Vagina (tissue), 2 donors: ENCODE data around the gene INTS6. TPM values are rescaled to one million over a fixed set of nuclear protein-coding genes. Genes with fewer than 3 reads are reported as not detected.

Experiments used
- DNase-seq, 2 donors: peaks; one replicate each; pipeline ENCODE4 v3.0.0-alpha.2; 2017; ENCODE audit errors: extremely low spot score in 2 of 2
- H3K27ac ChIP-seq: fragments of 200-600 bp; sonication (generic); one replicate; pipeline ENCODE4 v1.5.1; 2019
- H3K27me3 ChIP-seq: fragments of 200-600 bp; sonication (generic); one replicate; pipeline ENCODE4 v1.5.1; 2019
- H3K36me3 ChIP-seq, 2 donors: fragments of 200-600 bp; sonication (generic); one replicate each; pipeline ENCODE4 v1.5.1; 2017 to 2019
- H3K4me1 ChIP-seq: fragments of 200-600 bp; sonication (generic); one replicate; pipeline ENCODE4 v1.5.1; 2019
- H3K4me3 ChIP-seq, 2 donors: fragments of 200-600 bp; sonication (generic); 1 replicate in 1 of 2; 2 replicates in 1 of 2; pipeline ENCODE4 v1.5.1; 2016 to 2019
- H3K9me3 ChIP-seq: fragments of 200-600 bp; sonication (generic); one replicate; pipeline ENCODE4 v1.5.1; 2019
- POLR2A ChIP-seq, 2 donors: fragments of 450-650 bp; IDR thresholded peaks; one replicate each; pipeline ENCODE4 v1.6.1; 2017; ENCODE audit warnings: antibody characterized with exemption in 2 of 2, mild to moderate bottlenecking in 2 of 2, moderate library complexity in 2 of 2
- POLR2AphosphoS5 ChIP-seq, 2 donors: sonication (generic); formaldehyde crosslinking; IDR thresholded peaks; one replicate each; pipeline ENCODE4 v1.9.0; 2017; ENCODE audit warnings: antibody characterized with exemption in 2 of 2, mild to moderate bottlenecking in 2 of 2, low read depth in 1 of 2; ENCODE audit not compliant: insufficient read depth in 1 of 2
- intact Hi-C: fragments of 100-400 bp; cut with DNase I; formaldehyde crosslinking; loops from one replicate; pipeline ENCODE4 v1.15.1; 2023
- total RNA-seq: library from RNA; depleted of rRNA; stranded (reverse); fragments of >200 nt; gene quantifications from one replicate; pipeline ENCODE4 v1.2.3, GENCODE V29; 2016
- TF ChIP-seq, protein P1 (sequence below), 3 experiments: fragments of 450-650 bp in 2 of 3; fragments of 200-600 bp in 1 of 3; sonication (generic) in 1 of 3; IDR thresholded peaks; one replicate each; pipeline ENCODE4 v1.5.1; 2017 to 2019; ENCODE audit warnings: antibody characterized with exemption in 3 of 3, mild to moderate bottlenecking in 2 of 3, moderate library complexity in 2 of 3

The INTS6 gene
- total RNA-seq, 1 donor from 2014 or later = 56.2 TPM

DNA sequence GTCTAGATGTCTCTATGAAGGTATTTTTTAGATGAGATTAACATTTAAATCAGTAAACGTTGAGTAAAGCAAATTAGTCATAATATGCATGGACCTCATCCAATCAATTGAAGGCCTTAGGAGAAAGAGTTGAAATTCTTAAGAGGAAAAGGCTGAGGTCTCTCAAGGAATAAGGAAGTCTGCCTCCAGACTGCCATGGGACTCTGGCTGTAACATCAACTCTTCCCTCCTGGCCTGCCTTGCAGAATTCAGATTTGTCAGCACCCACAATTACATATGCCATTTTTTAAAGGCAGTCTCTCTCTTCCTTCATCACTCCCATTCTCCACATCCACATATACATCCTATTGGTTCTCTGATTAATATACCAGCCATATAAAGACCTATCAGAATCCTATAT, 28.8 kb upstream of the INTS6 start:
- DNase-seq = no peak
- Histone ChIP-seq H3K9me3 (no peaks in the 10 kb centered on the region), H3K27me3 (no peaks in the 10 kb centered on the region), H3K27ac (no peak overlapping the region), H3K4me1 (no peaks in the 10 kb centered on the region), H3K36me3 (no peaks in the 10 kb centered on the region), H3K4me3 (no peak overlapping the region)
- intact Hi-C loops = no loop called here
- no peak for TF ChIP-seq POLR2A (IDR thresholded peaks at IDR 0.05)
- TF ChIP-seq, protein P1, sequence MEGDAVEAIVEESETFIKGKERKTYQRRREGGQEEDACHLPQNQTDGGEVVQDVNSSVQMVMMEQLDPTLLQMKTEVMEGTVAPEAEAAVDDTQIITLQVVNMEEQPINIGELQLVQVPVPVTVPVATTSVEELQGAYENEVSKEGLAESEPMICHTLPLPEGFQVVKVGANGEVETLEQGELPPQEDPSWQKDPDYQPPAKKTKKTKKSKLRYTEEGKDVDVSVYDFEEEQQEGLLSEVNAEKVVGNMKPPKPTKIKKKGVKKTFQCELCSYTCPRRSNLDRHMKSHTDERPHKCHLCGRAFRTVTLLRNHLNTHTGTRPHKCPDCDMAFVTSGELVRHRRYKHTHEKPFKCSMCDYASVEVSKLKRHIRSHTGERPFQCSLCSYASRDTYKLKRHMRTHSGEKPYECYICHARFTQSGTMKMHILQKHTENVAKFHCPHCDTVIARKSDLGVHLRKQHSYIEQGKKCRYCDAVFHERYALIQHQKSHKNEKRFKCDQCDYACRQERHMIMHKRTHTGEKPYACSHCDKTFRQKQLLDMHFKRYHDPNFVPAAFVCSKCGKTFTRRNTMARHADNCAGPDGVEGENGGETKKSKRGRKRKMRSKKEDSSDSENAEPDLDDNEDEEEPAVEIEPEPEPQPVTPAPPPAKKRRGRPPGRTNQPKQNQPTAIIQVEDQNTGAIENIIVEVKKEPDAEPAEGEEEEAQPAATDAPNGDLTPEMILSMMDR (IDR thresholded peaks at IDR 0.05) = no peak
- no peak for TF ChIP-seq POLR2AphosphoS5 (IDR thresholded peaks at IDR 0.05; ENCODE audit: insufficient read depth in 1 of 2, low read depth in 1 of 2)

- Histone ChIP-seq H3K9me3 (no peaks in the 10 kb centered on the region), H3K27ac (no peak overlapping the region), H3K27me3 (no peaks in the 10 kb centered on the region), H3K36me3 (no peaks in the 10 kb centered on the region), H3K4me3 (no peak overlapping the region), H3K4me1 (no peaks in the 10 kb centered on the region)
- intact Hi-C loops = no loop called here
- TF ChIP-seq POLR2AphosphoS5 (IDR thresholded peaks at IDR 0.05; ENCODE audit: insufficient read depth in 1 of 2, low read depth in 1 of 2) (no peak), POLR2A (IDR thresholded peaks at IDR 0.05) (no peak)
- TF ChIP-seq, protein P1 (IDR thresholded peaks at IDR 0.05) = no peak
- no peak for DNase-seq
These were observed 26.3 kb upstream of the INTS6 start for GRCh38 chr13:51479199-51479523.

DNA sequence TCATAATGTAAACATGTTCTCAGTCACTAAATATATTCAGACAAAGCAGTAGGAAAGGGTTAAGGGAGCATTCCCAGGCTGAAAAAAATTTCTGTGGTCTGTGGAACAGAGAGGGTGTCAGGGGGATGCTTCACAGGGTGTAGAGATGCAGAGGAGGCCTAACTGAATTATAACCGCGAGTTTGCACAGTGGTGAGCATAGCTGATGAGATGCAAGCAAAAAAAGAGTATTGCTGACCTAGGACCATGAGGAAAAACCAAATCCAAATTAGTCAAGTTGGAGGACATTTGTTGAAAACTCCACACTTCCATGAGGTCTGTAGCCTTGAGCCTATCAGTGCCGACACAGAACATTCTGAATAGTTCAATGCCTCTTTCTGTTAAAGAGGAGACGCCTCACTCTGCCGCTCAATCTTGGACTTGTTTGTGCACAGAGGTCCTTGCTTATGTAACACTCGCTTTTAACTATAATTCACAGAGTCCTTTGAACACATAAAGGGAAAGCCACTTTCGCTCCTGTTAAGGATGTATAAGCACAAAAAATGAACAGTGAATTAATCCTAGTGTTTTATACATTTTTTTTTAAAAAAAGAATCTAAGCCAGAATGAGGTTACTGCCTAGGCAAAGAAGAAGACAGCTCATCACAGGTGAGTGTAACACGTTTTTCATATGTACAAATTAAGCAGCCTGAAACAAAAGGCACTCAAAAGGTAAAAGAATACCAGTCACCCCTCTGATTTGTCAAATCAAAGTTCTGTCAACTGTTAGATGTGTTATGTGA, 25.8 kb upstream of the INTS6 start:
- TF ChIP-seq POLR2AphosphoS5 (IDR thresholded peaks at IDR 0.05; ENCODE audit: insufficient read depth in 1 of 2, low read depth in 1 of 2) = no peak
- no peak for TF ChIP-seq POLR2A (IDR thresholded peaks at IDR 0.05)
- TF ChIP-seq, protein P1 (IDR thresholded peaks at IDR 0.05) = no peak
- Histone ChIP-seq H3K4me1 (no peaks in the 10 kb centered on the region), H3K36me3 (no peaks in the 10 kb centered on the region)

GRCh38 chr13:51477653-51478324, 25.0 kb upstream of the INTS6 start:
- intact Hi-C loops = no loop called here
- no peaks in the 10 kb centered on the region for H3K9me3 ChIP-seq
- TF ChIP-seq POLR2AphosphoS5 (IDR thresholded peaks at IDR 0.05; ENCODE audit: insufficient read depth in 1 of 2, low read depth in 1 of 2) = no peak
- TF ChIP-seq, protein P1 (IDR thresholded peaks at IDR 0.05) = no peak
- no peak for TF ChIP-seq POLR2A (IDR thresholded peaks at IDR 0.05)

More for the DNA sequence above, 25.8 kb upstream of the INTS6 start:
- Histone ChIP-seq H3K27ac (no peak overlapping the region), H3K9me3 (no peaks in the 10 kb centered on the region), H3K4me3 (no peak overlapping the region), H3K27me3 (no peaks in the 10 kb centered on the region)
- intact Hi-C loops = no loop called here
- no peak for DNase-seq

DNA sequence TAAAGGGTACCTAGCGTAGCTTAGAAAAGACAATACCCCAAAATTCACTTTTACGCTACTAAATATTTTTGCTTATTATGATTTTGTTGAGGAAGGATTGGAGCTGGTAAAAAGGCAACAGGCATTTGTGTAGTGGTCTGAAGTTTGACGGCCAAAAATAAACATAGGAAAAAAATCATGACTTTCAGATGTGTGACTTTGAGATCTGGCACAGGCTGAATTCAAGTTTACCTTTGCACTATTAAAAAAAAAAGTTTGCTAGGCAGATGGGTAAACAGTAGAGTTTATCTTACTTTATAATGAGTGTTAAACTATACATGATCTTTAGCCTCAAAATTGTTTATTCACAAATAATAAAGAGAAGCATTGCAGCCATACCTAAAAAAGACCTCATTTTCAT, 24.3 kb upstream of the INTS6 start:
- no peaks in the 10 kb centered on the region for H3K27me3 ChIP-seq
- no peak overlapping the region for H3K4me3 ChIP-seq
- no peak overlapping the region for H3K27ac ChIP-seq
- intact Hi-C loops = no loop called here
- no peaks in the 10 kb centered on the region for H3K9me3 ChIP-seq
- DNase-seq = no peak
- H3K4me1 ChIP-seq = no peaks in the 10 kb centered on the region
- TF ChIP-seq POLR2AphosphoS5 (IDR thresholded peaks at IDR 0.05; ENCODE audit: insufficient read depth in 1 of 2, low read depth in 1 of 2) = no peak
- TF ChIP-seq, protein P1 (IDR thresholded peaks at IDR 0.05) = no peak
- TF ChIP-seq POLR2A (IDR thresholded peaks at IDR 0.05) = no peak
- no peaks in the 10 kb centered on the region for H3K36me3 ChIP-seq

More at GRCh38 chr13:51477653-51478324, 25.0 kb upstream of the INTS6 start:
- no peaks in the 10 kb centered on the region for H3K4me1 ChIP-seq
- H3K27ac ChIP-seq = no peak overlapping the region
- no peaks in the 10 kb centered on the region for H3K27me3 ChIP-seq
- no peaks in the 10 kb centered on the region for H3K36me3 ChIP-seq
- DNase-seq = no peak
- H3K4me3 ChIP-seq = no peak overlapping the region
